Small intestine (tissue), 4 donors: ENCODE measurements around the gene PRRX1. TPM values are rescaled to one million over a fixed set of nuclear protein-coding genes. Genes with fewer than 3 reads are reported as not detected.

Source experiments
- polyA plus RNA-seq, 4 donors: library from polyadenylated mRNA; stranded (reverse) in 3 of 4; unstranded in 1 of 4; fragments of 200-250 nt in 3 of 4; fragments of 120-200 nt in 1 of 4; gene quantifications; one replicate each; pipeline versions ENCODE4 v1.2.1 to v1.2.3, GENCODE V29; 2013
- donor health status: healthy with polysubstance abuse.
- donor health status: Bipolar disorder and iron deficiency.
- donor health status: healthy.

The PRRX1 gene
- polyA plus RNA-seq, 4 donors = 0.22 to 1.7 (median 0.57) TPM

Other genes with a start within 250 kb of the PRRX1 start
- 10 to 100 TPM in 1 of 4 donors, 1 to 10 TPM in 3; 4.1 to 15.6 (median 6.7) TPM for gene GORAB, start 132.0 kb upstream of the PRRX1 start, polyA plus RNA-seq